Loucy (cell line): ENCODE data around the gene CCDC160.

Experiments
- CTCF ChIP-seq: fragments of 200-600 bp; sonication (generic); conservative IDR thresholded peaks from 2 replicates; pipeline ENCODE4 v1.5.1; 2014; ENCODE audit warnings: mild to moderate bottlenecking, antibody characterized with exemption, low read length
- EZH2phosphoT487 ChIP-seq: fragments of 200-600 bp; IDR thresholded peaks from 2 replicates; pipeline ENCODE4 v1.6.1; 2018; ENCODE audit warnings: antibody characterized with exemption, mild to moderate bottlenecking, moderate library complexity, borderline replicate concordance

DNA sequence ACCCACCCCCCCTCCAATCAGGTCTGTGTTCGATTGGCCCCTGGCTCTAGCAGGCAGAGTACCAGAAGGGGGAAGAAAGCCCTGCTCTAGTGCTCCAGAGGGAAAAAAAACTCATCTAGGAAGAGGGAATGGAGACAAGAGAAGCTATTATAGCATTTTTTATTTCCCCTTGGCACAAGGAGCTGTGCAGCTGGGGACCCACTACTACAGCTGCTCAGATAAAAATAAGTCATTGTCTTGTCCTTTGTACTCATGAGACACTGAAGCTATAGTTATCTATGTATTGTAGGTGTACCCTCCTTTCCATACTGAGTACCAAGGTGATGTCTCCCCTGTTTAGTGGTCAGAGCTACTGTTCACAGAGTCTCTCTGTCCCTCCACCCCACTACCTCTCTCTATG lies 14.3 kb downstream of the CCDC160 start:
- TF ChIP-seq CTCF (no peak), EZH2phosphoT487 (no peak)
